ENCODE data around the gene HTR4. TPM values are rescaled to one million over a fixed set of nuclear protein-coding genes. Genes with fewer than 3 reads are reported as not detected.

The HTR4 gene
- total RNA-seq, 2 experiments from 2014 or later = not detected

GRCh38 chr5:148483750-148484149 lies 170.6 kb downstream of the HTR4 start:
- H3K4me1 Mint-ChIP-seq (ENCODE audit: low read depth) = no peaks in the 10 kb centered on the region
- H3K4me3 Mint-ChIP-seq = no peak overlapping the region
- intact Hi-C loops (cut with micrococcal nuclease) = no loop called here
- POLR2A ChIA-PET = no interaction called here
- DNase-seq (no peak), ATAC-seq (no peak)
- H3K27ac Mint-ChIP-seq = no peak overlapping the region
- peaks cover 25% of the 10 kb centered on the region for H3K27me3 Mint-ChIP-seq
- no peaks in the 10 kb centered on the region for H3K36me3 Mint-ChIP-seq (ENCODE audit: low read depth)
- CTCF ChIA-PET = interaction anchor here (0.9 to 2.2 kb wide), 10 partner anchors 14 to 508 kb away, joined by 3 to 15 read pairs (median 4); no protein-coding TSS in a partner anchor
- H3K9me3 Mint-ChIP-seq = no peaks in the 10 kb centered on the region
- TF ChIP-seq, protein P1, sequence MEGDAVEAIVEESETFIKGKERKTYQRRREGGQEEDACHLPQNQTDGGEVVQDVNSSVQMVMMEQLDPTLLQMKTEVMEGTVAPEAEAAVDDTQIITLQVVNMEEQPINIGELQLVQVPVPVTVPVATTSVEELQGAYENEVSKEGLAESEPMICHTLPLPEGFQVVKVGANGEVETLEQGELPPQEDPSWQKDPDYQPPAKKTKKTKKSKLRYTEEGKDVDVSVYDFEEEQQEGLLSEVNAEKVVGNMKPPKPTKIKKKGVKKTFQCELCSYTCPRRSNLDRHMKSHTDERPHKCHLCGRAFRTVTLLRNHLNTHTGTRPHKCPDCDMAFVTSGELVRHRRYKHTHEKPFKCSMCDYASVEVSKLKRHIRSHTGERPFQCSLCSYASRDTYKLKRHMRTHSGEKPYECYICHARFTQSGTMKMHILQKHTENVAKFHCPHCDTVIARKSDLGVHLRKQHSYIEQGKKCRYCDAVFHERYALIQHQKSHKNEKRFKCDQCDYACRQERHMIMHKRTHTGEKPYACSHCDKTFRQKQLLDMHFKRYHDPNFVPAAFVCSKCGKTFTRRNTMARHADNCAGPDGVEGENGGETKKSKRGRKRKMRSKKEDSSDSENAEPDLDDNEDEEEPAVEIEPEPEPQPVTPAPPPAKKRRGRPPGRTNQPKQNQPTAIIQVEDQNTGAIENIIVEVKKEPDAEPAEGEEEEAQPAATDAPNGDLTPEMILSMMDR (IDR thresholded peaks at IDR 0.05) = no peak

GRCh38 chr5:148482697-148483462 lies 171.4 kb downstream of the HTR4 start:
- no peaks in the 10 kb centered on the region for H3K36me3 Mint-ChIP-seq (ENCODE audit: low read depth)
- peak; percentile 92 for ATAC-seq
- peak; percentile 71 for DNase-seq
- TF ChIP-seq, protein P1 (IDR thresholded peaks at IDR 0.05) = peak; percentile 77
- H3K9me3 Mint-ChIP-seq = no peaks in the 10 kb centered on the region
- POLR2A ChIA-PET = no interaction called here
- H3K27me3 Mint-ChIP-seq = peaks cover 24% of the 10 kb centered on the region
- H3K4me3 Mint-ChIP-seq = peak overlapping the region; percentile 32
- intact Hi-C loops (cut with micrococcal nuclease) = no loop called here
- H3K27ac Mint-ChIP-seq = no peak overlapping the region
- CTCF ChIA-PET = interaction anchor here (0.6 to 2.2 kb wide), 25 partner anchors 8 to 509 kb away, joined by 3 to 15 read pairs (median 4); no protein-coding TSS in a partner anchor
- no peaks in the 10 kb centered on the region for H3K4me1 Mint-ChIP-seq (ENCODE audit: low read depth)

DNA sequence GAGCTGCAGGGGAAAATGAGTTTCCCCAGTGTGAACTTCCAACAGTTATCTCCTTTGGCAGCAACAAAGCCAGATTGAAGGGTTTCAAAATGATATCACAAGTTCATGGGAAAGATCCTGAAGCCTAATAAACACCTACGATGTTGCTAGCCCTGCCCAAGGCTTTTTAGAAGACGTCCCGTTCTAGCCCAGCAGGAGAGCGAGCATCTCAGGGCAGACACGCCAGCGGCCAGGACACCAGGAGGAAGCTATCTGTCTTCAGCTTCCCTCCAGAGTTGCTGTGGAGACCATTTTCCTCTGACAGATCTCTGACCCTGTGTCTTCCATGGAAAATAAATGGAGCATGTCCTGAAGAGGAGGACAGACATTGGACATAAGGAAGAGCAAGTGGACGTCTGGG lies 172.1 kb downstream of the HTR4 start:
- Mint-ChIP-seq H3K27me3 (peaks cover 24% of the 10 kb centered on the region), H3K4me1 (ENCODE audit: low read depth) (no peaks in the 10 kb centered on the region), H3K4me3 (no peak overlapping the region), H3K27ac (no peak overlapping the region), H3K9me3 (no peaks in the 10 kb centered on the region), H3K36me3 (ENCODE audit: low read depth) (no peaks in the 10 kb centered on the region)
- ChIA-PET CTCF (interaction anchor here (0.6 to 2.2 kb wide), 17 partner anchors 9 to 302 kb away, joined by 3 to 15 read pairs (median 4); no protein-coding TSS in a partner anchor), POLR2A (no interaction called here)
- TF ChIP-seq, protein P1 (IDR thresholded peaks at IDR 0.05) = no peak
- DNase-seq (no peak), ATAC-seq (no peak)
- intact Hi-C loops (cut with micrococcal nuclease) = no loop called here

- H3K9me3 Mint-ChIP-seq = no peaks in the 10 kb centered on the region
- H3K4me3 Mint-ChIP-seq = no peak overlapping the region
- peaks cover 17% of the 10 kb centered on the region for H3K27me3 Mint-ChIP-seq
- no peaks in the 10 kb centered on the region for H3K4me1 Mint-ChIP-seq (ENCODE audit: low read depth)
- DNase-seq (no peak), ATAC-seq (no peak)
- intact Hi-C loops (cut with micrococcal nuclease) = no loop called here
- ChIA-PET POLR2A (no interaction called here), CTCF (interaction anchor here (1.1 to 1.2 kb wide), 2 partner anchors 19 to 557 kb away, joined by 3 read pairs; no protein-coding TSS in a partner anchor)
- TF ChIP-seq, protein P1 (IDR thresholded peaks at IDR 0.05) = no peak
- no peak overlapping the region for H3K27ac Mint-ChIP-seq
- H3K36me3 Mint-ChIP-seq (ENCODE audit: low read depth) = no peaks in the 10 kb centered on the region
Observed at GRCh38 chr5:148477429-148477828, 176.9 kb downstream of the HTR4 start.

GRCh38 chr5:148476302-148476701 lies 178.0 kb downstream of the HTR4 start:
- CTCF ChIA-PET = interaction anchor here (0.9 to 1.2 kb wide), 2 partner anchors 33 to 559 kb away, joined by 3 to 5 read pairs; no protein-coding TSS in a partner anchor
- POLR2A ChIA-PET = no interaction called here
- Mint-ChIP-seq H3K4me3 (no peak overlapping the region), H3K27ac (no peak overlapping the region), H3K27me3 (peaks cover 12% of the 10 kb centered on the region), H3K9me3 (no peaks in the 10 kb centered on the region), H3K36me3 (ENCODE audit: low read depth) (no peaks in the 10 kb centered on the region), H3K4me1 (ENCODE audit: low read depth) (no peaks in the 10 kb centered on the region)
- no peak for ATAC-seq
- DNase-seq = no peak
- TF ChIP-seq, protein P1 (IDR thresholded peaks at IDR 0.05) = no peak
- intact Hi-C loops (cut with micrococcal nuclease) = no loop called here

All from activated CD8-positive, alpha-beta T cell treated with anti-CD3 and anti-CD28 coated beads for 36 hours (primary cell).